Mesothelial cell of epicardium (in vitro differentiated cells): Measurements from ENCODE around the gene SPRN. TPM values are rescaled to one million over a fixed set of nuclear protein-coding genes. Genes with fewer than 3 reads are reported as not detected.

Experiments
- DNase-seq, 2 experiments: peaks; one replicate each; pipeline ENCODE4 v3.0.0; 2021; ENCODE audit warnings: low spot score in 2 of 2; ENCODE audit not compliant: unreplicated experiment in 2 of 2
- H3K27ac Mint-ChIP-seq: 2 replicates; pipeline ENCODE4 v1.8.0; 2021; ENCODE audit warnings: mixed read lengths
- H3K27me3 Mint-ChIP-seq: 2 replicates; pipeline ENCODE4 v1.8.0; 2021; ENCODE audit warnings: low read depth, mixed read lengths
- H3K36me3 Mint-ChIP-seq: 2 replicates; pipeline ENCODE4 v1.8.0; 2021; ENCODE audit warnings: mixed read lengths
- H3K4me1 Mint-ChIP-seq: 2 replicates; pipeline ENCODE4 v1.8.0; 2021; ENCODE audit warnings: mixed read lengths
- H3K4me3 Mint-ChIP-seq: 2 replicates; pipeline ENCODE4 v1.8.0; 2021; ENCODE audit warnings: mild to moderate bottlenecking, moderate library complexity, mixed read lengths
- H3K9me3 Mint-ChIP-seq: 2 replicates; pipeline ENCODE4 v1.8.0; 2021; ENCODE audit warnings: mixed read lengths
- CTCF ChIP-seq: fragments of 200-600 bp; sonication (generic); IDR thresholded peaks from one replicate; pipeline ENCODE4 v1.5.0; 2021; ENCODE audit warnings: antibody characterized with exemption; ENCODE audit not compliant: unreplicated experiment
- total RNA-seq: library from RNA; stranded (reverse); gene quantifications from 3 replicates; pipeline ENCODE4 v1.2.1, GENCODE V29; 2021

The SPRN gene
- total RNA-seq, 1 donor from 2014 or later: 0.69 TPM

- DNase-seq: no peak
- Mint-ChIP-seq H3K9me3 (no peaks in the 10 kb centered on the region), H3K4me1 (no peaks in the 10 kb centered on the region), H3K27ac (no peak overlapping the region), H3K4me3 (peak overlapping the region; percentile 5), H3K27me3 (peaks cover 7% of the 10 kb centered on the region), H3K36me3 (peaks cover 12% of the 10 kb centered on the region)
- no peak for TF ChIP-seq CTCF
These were observed 43.4 kb downstream of the SPRN start for GRCh38 chr10:133381036-133381435.

GRCh38 chr10:133379801-133380666 is 44.4 kb downstream of the SPRN start:
- no peak for TF ChIP-seq CTCF
- peaks cover 11% of the 10 kb centered on the region for H3K27me3 Mint-ChIP-seq
- no peak for DNase-seq
- no peaks in the 10 kb centered on the region for H3K4me1 Mint-ChIP-seq
- no peak overlapping the region for H3K27ac Mint-ChIP-seq
- H3K36me3 Mint-ChIP-seq: peaks cover 12% of the 10 kb centered on the region
- peak overlapping the region; percentile 58 for H3K4me3 Mint-ChIP-seq
- no peaks in the 10 kb centered on the region for H3K9me3 Mint-ChIP-seq

DNA sequence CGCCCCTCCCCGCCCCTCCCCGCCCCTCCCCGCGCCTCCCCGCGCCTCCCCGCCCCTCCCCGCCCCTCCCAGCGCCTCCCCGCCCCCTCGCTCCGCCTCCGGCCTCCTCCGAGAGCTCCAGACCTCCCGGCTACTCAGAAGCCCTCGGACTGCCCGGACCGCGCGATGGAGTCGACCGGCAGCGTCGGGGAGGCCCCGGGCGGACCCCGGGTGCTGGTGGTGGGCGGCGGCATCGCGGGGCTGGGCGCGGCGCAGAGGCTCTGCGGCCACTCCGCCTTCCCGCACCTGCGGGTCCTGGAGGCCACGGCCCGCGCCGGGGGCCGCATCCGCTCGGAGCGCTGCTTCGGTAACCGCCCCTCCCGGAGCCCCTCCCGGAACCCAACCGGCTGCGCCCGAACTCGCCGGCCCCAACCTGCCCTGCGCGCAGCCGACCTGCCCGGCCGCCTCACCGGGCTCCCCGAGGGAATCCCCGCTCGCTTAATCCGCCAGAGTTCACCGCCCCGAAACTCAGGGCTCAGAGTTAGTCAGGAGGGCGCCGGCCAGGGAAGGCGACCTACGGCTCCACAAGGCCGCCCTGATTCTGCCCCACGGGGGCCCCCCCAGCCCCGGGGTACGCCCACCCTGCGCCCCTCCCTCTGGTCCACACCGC is 45.1 kb downstream of the SPRN start, which contains the start of gene PAOX:
PAOX (plus strand) TSS at position 111 of the 649 bp plus-strand sequence; CDS start at position 166, 55 bp downstream.
- Mint-ChIP-seq H3K27me3 (peaks cover 11% of the 10 kb centered on the region), H3K4me1 (no peaks in the 10 kb centered on the region), H3K4me3 (peak within 1 kb of the TSS; percentile 74), H3K36me3 (peaks cover 8% of the 10 kb centered on the region), H3K27ac (peak within 1 kb of the TSS; percentile 25), H3K9me3 (no peaks in the 10 kb centered on the region)
- peak in 1 of 2 experiments; percentile 59 for DNase-seq
- no peak for TF ChIP-seq CTCF

GRCh38 chr10:133378251-133379096 is 46.0 kb downstream of the SPRN start:
- DNase-seq: peak; percentile 58 to 76

More at GRCh38 chr10:133378251-133379096, 46.0 kb downstream of the SPRN start:
- H3K4me3 Mint-ChIP-seq: peak overlapping the region; percentile 74
- no peak for TF ChIP-seq CTCF
- H3K27me3 Mint-ChIP-seq: peaks cover 13% of the 10 kb centered on the region
- H3K36me3 Mint-ChIP-seq: peaks cover 6% of the 10 kb centered on the region
- H3K9me3 Mint-ChIP-seq: no peaks in the 10 kb centered on the region
- H3K4me1 Mint-ChIP-seq: peaks cover 2% of the 10 kb centered on the region
- peak overlapping the region; percentile 25 for H3K27ac Mint-ChIP-seq
